ENCODE results near the gene ADNP. TPM values are rescaled to one million over a fixed set of nuclear protein-coding genes. Genes with fewer than 3 reads are reported as not detected.

The ADNP gene
- total RNA-seq, 1 donor from 2014 or later = 75.5 TPM

GRCh38 chr20:50932016-50932485 lies 814 bp upstream of the ADNP start:
- DNase-seq = no peak

DNA sequence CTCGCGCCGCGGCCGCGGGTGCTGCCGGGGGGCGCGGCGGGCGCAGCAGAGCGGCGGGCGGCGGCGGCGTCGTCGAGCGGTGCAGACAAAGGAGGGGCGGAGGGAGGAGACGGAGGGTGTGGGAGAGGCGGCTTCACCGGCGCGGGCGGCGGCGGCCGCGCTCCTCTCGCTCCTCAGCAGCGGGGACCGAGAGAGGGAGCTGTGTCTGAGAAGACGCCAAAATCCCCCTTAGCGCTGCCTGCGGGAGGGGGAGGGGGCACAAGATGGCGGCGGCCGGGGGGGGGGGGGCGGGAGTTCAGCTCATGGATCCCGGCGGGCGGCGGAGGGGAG lies 296 bp downstream of the ADNP start:
- DNase-seq = no peak

GRCh38 chr20:50930139-50930975 lies 880 bp downstream of the ADNP start:
- DNase-seq = no peak

GRCh38 chr20:50929299-50930138 lies 1.7 kb downstream of the ADNP start:
- DNase-seq = peak; percentile 80

DNA sequence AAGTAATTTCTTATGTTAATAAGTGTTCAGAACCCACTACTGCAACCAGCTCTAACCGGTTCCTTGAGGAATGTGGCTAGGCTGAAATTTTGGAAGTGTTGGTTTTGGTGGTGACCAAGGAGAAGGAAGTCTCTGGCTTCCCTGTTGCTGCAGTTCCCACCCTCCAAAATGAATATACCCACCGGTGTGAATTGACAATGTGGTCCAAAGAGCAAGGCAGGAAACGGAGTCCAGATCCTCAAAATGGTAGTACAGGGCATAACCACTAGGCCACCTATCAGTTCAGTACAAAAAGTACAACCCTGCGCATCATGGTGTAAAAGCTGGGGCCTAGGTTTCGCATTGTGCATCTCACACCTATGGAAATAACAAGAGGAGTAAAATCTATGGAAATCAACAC lies 2.8 kb downstream of the ADNP start:
- DNase-seq = no peak

- no peak for DNase-seq
Measured at GRCh38 chr20:50926530-50926929, 4.7 kb downstream of the ADNP start.

DNA sequence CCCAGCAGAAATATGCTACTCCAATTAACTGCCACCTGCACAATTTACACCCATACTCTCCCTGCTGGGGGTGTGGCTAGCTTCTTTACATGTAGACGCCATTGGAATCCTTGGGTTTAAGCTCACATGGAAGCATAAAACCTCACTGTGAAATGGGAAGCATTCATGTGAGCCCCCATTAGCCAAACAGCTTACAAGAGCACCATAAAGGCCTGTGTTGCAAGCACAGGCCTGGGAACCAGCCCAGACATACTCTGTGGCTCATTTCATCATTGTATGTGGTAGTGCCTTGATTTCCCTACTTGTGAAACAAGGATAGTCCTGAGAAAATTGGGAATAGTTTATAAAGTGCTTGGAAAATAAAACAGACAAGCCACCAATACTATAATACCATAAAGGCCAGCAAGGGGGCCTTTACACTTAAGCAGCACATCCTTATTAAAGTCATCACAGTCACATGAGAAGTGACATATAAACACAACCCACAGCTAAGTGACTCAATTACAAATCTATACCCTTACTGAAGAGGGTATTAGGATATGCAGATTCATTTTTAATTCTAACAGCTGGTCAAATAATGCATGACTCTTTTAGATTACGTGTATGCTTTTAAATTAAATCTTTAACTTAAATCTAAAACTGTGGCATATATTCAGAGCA lies 6.8 kb downstream of the ADNP start:
- DNase-seq = no peak

- no peak for DNase-seq
Measured at GRCh38 chr20:50921803-50922501, 9.3 kb downstream of the ADNP start.

- DNase-seq = no peak
Measured at GRCh38 chr20:50920997-50921396, 10.2 kb downstream of the ADNP start.

- DNase-seq = no peak
Measured at GRCh38 chr20:50919567-50919966, 11.7 kb downstream of the ADNP start.

DNA sequence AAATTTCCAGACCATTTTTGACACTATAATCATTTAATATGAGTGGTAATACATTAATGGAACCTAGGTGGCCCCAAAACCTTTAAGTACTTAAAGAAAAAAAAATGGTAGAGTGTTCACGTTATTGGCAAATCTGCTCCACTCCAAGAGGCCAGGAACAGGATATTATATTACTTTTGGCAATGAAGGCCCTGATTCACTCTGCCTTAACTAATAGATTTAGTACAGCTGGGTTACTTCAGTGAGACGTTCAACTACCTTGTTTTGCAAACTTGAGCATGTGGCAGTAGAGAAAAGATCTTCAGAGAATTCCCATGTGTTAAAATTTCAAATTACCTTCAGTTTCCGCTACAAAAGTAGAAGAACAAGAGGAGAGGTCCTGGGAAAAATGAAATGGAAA lies 12.8 kb downstream of the ADNP start:
- no peak for DNase-seq

DNA sequence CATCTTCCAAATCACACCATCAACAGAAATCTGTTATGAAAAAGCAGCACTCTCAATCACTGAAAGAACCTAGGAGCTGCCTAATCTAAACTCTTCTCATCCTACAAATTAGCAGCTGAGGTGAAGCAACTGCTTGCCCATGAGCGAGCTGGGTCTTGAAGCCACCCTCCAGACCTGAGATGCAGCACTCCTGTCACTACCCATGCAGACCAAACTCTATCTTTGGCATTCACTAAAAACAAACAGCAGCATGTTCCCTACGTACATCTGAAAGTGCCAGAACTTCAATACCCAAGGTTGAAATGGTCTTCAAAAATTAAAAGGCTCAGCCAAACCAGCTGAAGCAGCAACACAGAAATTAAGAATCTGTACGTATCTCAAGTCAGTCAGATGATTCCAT lies 14.3 kb downstream of the ADNP start:
- DNase-seq = no peak

- DNase-seq = no peak
Measured at GRCh38 chr20:50916257-50916656, 15.0 kb downstream of the ADNP start.

- DNase-seq = no peak
Measured at GRCh38 chr20:50915424-50915823, 15.8 kb downstream of the ADNP start.

GRCh38 chr20:50913690-50914375 lies 17.4 kb downstream of the ADNP start:
- no peak for DNase-seq

GRCh38 chr20:50911716-50912115 lies 19.5 kb downstream of the ADNP start:
- DNase-seq = no peak

DNA sequence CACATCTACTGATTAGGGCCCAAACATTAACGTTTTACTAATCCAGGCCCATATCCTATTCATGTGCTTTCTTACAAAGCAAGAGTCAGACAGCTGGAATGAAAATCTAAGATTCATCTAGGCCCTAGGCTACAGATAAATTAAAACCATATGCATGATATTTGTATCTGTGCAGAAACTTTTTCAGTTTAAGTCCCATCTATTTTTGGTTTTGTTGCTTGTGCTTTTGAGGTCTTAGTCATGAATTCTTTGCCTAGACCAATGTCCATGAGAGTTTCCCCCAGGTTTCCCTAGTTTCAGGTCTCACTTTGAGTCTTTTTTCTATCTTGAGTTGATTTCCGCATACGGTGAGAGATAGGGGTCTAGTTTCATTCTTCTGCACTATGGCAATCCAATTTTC lies 20.2 kb downstream of the ADNP start:
- DNase-seq = no peak

DNA sequence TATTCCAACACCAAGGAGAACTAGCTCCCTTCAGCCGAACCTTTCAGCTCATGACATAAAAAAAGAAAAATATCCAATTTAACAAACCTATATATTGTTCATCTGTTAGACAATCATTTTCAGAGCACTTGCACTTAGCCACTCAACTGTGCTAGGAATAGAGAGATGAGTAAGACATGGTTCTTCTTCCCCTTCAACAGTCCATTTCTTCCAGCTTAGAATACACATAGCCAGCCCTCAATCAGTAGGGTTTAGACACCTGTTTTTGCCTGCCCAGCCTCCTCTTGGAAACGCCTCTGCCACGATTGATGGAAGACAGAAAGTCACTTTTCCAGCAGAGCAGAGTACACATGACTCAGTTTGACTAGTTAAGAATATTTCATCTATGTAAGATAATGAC lies 21.8 kb downstream of the ADNP start:
- no peak for DNase-seq

DNA sequence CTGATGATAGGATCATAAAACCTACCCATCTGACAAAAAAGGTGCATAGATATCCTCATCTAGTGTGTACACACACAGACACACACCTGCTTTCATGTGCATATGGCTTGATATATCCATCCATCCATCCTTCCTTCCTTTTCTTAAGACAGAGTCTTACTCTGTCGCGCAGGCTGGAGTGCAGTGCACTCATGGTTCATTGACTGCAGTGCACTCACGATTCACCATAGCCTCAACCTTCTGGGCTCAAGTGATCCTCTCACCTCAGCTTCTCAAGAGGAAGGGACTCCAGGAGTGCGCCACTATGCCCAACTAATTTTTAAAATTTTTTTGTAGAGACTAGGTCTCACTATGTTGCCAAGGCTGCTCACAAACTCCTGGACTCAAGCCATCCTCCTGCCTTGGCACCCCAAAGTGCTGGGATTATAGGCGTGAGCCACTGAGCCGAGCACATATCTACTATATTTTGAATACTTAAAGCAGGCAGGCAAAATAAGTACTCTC lies 27.1 kb downstream of the ADNP start:
- DNase-seq = no peak

DNA sequence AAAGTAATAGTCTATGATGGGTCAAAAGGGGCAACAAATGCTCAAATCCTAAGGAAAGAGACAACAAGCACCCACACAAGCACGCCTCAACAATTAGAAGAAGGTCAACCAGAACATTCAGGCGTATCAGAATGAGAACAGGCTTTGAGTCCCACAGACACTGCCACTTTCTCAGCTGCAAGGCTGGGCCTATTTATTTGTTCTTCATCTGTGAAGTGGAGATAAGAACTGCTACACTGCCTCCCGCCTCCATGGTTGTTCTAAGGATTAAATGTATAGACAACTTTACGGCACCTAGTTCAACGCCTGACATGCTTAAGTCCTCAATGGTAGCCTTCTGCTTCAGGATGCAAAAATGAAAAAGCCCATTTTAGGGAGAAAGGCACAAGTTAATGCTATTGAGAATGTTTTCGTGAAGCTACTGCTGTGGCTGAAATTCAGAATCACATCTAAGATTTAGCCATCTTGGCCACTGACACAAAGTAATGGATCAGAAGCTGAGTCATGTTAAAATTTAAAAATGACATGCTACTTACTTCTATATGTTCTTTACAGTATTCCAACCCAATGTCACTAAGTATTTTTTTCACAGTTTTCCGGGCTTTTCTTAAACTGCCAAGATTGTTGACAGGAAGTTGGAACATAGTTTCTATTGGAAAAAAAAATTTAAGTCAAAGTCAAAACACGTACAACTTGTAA lies 27.7 kb downstream of the ADNP start:
- no peak for DNase-seq

GRCh38 chr20:50901301-50901700 lies 29.9 kb downstream of the ADNP start:
- DNase-seq = no peak

Data from occipital lobe (tissue), 2 donors.